Natural killer cell treated with Interleukin-12 subunit alpha and Interleukin-12 subunit beta and Interleukin-15 and Interleukin-18, amount 100 ng/mL, for 72 hours (primary cell): Measurements from ENCODE around the gene TERT. TPM values are rescaled to one million over a fixed set of nuclear protein-coding genes. Genes with fewer than 3 reads are reported as not detected.
A peak's percentile ranks its signal among the peaks of the same experiment; 100 is the strongest.

Source experiments
- ATAC-seq, 2 donors: fragments of 150-1000 bp; cut with Tn5 transposase in 1 of 2; sonication (Bioruptor Pico), chemical (Tn5 transposase) in 1 of 2; 2 replicates each; pipeline ENCODE4 v1.10.0; 2021
- DNase-seq: peaks from one replicate; pipeline ENCODE4 v3.0.0; 2022; ENCODE audit warnings: low spot score
- H3K27ac Mint-ChIP-seq, 2 donors: 1 replicate in 1 of 2; 2 replicates in 1 of 2; pipeline ENCODE4 v1.8.0; 2022; ENCODE audit warnings: mixed read lengths in 2 of 2, mild to moderate bottlenecking in 1 of 2, moderate library complexity in 1 of 2
- H3K27me3 Mint-ChIP-seq, 2 donors: 1 replicate in 1 of 2; 2 replicates in 1 of 2; pipeline ENCODE4 v1.8.0; 2022; ENCODE audit warnings: mixed read lengths in 2 of 2
- H3K36me3 Mint-ChIP-seq: one replicate; pipeline ENCODE4 v1.8.0; 2022; ENCODE audit warnings: mixed read lengths
- H3K4me1 Mint-ChIP-seq, 2 donors: 1 replicate in 1 of 2; 2 replicates in 1 of 2; pipeline ENCODE4 v1.8.0; 2022; ENCODE audit warnings: low read depth in 2 of 2, mixed read lengths in 2 of 2, mild to moderate bottlenecking in 1 of 2
- H3K4me3 Mint-ChIP-seq: one replicate; pipeline ENCODE4 v1.8.0; 2022; ENCODE audit warnings: mixed read lengths
- H3K9me3 Mint-ChIP-seq: 2 replicates; pipeline ENCODE4 v1.8.0; 2022; ENCODE audit warnings: mixed read lengths
- total RNA-seq, 2 donors: library from RNA; stranded (reverse); gene quantifications; one replicate each; pipeline ENCODE4 v1.2.3, GENCODE V29; 2022

TERT gene
- total RNA-seq, 2 donors from 2014 or later: 1.3 TPM; not detected in 1

DNA sequence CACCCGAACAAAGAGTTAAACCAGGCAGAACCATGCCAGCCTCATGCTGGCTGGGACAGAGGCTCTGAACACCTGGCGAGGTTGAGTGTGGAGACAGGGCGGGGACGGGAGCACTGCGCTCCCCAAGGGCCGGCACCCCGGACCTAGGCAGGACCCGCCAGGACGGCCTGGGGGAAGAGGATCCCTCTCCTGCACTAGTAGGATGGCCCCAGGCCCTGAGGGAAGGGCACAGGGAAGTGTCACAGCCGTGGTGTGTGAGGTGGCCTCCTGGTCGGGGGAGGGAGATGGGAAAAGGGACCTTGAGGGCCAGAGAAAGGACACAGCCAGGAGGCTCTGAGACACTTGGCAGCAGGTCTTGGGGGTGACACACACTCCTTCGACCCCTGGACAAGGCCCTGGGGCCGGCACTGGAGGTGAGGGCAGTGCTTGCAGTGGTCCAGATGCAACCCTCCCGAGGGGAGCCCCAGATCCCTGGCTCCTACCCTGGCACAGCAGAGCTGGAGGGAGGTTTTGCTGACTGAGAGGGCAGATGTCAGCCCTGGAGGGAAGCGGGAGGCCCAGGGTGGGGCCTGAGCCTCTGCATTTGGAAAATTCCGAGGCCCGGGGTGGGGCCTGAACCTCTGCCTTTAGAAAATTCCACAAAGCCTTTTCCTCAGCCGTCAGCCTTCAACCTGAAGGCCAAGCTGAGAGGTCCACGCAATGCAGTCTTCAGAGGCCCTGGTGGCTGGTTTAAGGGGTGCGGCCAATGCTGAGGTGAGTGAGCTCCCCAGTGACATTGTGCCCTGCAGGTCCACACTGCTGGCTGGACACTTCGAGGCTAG, 24.8 kb upstream of the TERT start:
- ATAC-seq: no peak
- peak; percentile 46 for DNase-seq
- Mint-ChIP-seq H3K36me3 (peaks cover 21% of the 10 kb centered on the region), H3K4me1 (peaks cover 24 to 29% of the 10 kb centered on the region in 2 donors), H3K4me3 (no peak overlapping the region), H3K9me3 (no peaks in the 10 kb centered on the region), H3K27ac (no peak overlapping the region), H3K27me3 (peaks cover 0 to 7% of the 10 kb centered on the region in 2 donors)

DNA sequence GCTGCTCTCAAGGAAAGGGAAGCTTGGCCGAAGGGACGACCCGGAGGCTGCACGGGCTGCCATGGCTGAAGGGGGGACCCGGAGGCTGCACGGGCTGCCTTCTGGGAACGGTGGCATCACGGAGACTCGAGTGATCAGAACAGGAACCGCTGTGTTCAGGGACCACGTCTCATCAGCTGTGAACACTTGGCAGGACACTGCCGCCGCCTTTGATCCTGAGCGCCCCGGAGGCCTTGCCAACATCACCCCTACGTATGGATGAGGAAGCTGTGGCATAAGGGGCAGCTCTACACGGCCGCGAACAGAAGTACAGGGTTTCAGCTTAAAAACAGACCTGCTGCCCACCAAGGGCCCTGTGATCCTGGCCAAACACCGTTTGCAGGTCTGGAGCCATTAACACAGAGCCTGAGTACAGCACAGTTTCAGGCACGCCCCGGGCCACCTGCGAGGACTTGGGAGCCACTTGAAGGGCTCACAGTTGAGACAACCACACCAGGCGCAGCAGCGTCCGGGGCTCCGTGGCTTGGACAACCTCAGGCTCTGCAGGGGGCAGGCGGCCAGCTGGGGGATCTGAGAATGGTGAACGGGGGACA, 23.9 kb upstream of the TERT start:
- Mint-ChIP-seq H3K27ac (no peak overlapping the region), H3K27me3 (peaks cover 0 to 7% of the 10 kb centered on the region in 2 donors), H3K4me1 (peaks cover 28 to 35% of the 10 kb centered on the region in 2 donors), H3K9me3 (no peaks in the 10 kb centered on the region), H3K4me3 (no peak overlapping the region), H3K36me3 (peaks cover 17% of the 10 kb centered on the region)
- DNase-seq (peak; percentile 55), ATAC-seq (no peak)

- ATAC-seq (no peak), DNase-seq (peak; percentile 50)
- Mint-ChIP-seq H3K4me3 (no peak overlapping the region), H3K36me3 (peaks cover 16% of the 10 kb centered on the region), H3K27me3 (peaks cover 0 to 7% of the 10 kb centered on the region in 2 donors), H3K27ac (peak overlapping the region in 1 of 2 donors; percentile 41), H3K4me1 (peaks cover 31 to 39% of the 10 kb centered on the region in 2 donors), H3K9me3 (no peaks in the 10 kb centered on the region)
Observed at GRCh38 chr5:1317921-1318565, 23.2 kb upstream of the TERT start.

GRCh38 chr5:1316588-1317340, 21.9 kb upstream of the TERT start:
- no peak for ATAC-seq
- H3K36me3 Mint-ChIP-seq: peaks cover 16% of the 10 kb centered on the region
- peaks cover 39 to 52% of the 10 kb centered on the region in 2 donors for H3K4me1 Mint-ChIP-seq
- H3K9me3 Mint-ChIP-seq: no peaks in the 10 kb centered on the region
- DNase-seq: peak; percentile 18
- H3K4me3 Mint-ChIP-seq: peak overlapping the region; percentile 84
- H3K27ac Mint-ChIP-seq: peak overlapping the region; percentile 41 to 66
- H3K27me3 Mint-ChIP-seq: peaks cover 0 to 10% of the 10 kb centered on the region in 2 donors

GRCh38 chr5:1315709-1316587, 21.1 kb upstream of the TERT start:
- Mint-ChIP-seq H3K36me3 (peaks cover 11% of the 10 kb centered on the region), H3K27ac (peak overlapping the region; percentile 41 to 66), H3K27me3 (peaks cover under 1 to 10% of the 10 kb centered on the region in 2 donors), H3K9me3 (no peaks in the 10 kb centered on the region), H3K4me1 (peaks cover 37 to 54% of the 10 kb centered on the region in 2 donors), H3K4me3 (peak overlapping the region; percentile 84)
- ATAC-seq (peak in 1 of 2 donors; percentile 52), DNase-seq (peak; percentile 59)

GRCh38 chr5:1315018-1315708, 20.3 kb upstream of the TERT start:
- H3K36me3 Mint-ChIP-seq: peaks cover 17% of the 10 kb centered on the region
- peaks cover 40 to 54% of the 10 kb centered on the region in 2 donors for H3K4me1 Mint-ChIP-seq
- H3K27ac Mint-ChIP-seq: no peak overlapping the region
- peaks cover 8 to 14% of the 10 kb centered on the region in 2 donors for H3K27me3 Mint-ChIP-seq
- DNase-seq (peak; percentile 42), ATAC-seq (no peak)
- H3K4me3 Mint-ChIP-seq: peak overlapping the region; percentile 84
- H3K9me3 Mint-ChIP-seq: peaks cover 2% of the 10 kb centered on the region

- peaks cover 2% of the 10 kb centered on the region for H3K9me3 Mint-ChIP-seq
- peaks cover 10 to 16% of the 10 kb centered on the region in 2 donors for H3K27me3 Mint-ChIP-seq
- ATAC-seq (no peak), DNase-seq (peak; percentile 56)
- no peak overlapping the region for H3K27ac Mint-ChIP-seq
- peak overlapping the region; percentile 84 for H3K4me3 Mint-ChIP-seq
- peaks cover 41 to 54% of the 10 kb centered on the region in 2 donors for H3K4me1 Mint-ChIP-seq
- H3K36me3 Mint-ChIP-seq: peaks cover 17% of the 10 kb centered on the region
Observed at GRCh38 chr5:1314564-1314982, 19.7 kb upstream of the TERT start.

DNA sequence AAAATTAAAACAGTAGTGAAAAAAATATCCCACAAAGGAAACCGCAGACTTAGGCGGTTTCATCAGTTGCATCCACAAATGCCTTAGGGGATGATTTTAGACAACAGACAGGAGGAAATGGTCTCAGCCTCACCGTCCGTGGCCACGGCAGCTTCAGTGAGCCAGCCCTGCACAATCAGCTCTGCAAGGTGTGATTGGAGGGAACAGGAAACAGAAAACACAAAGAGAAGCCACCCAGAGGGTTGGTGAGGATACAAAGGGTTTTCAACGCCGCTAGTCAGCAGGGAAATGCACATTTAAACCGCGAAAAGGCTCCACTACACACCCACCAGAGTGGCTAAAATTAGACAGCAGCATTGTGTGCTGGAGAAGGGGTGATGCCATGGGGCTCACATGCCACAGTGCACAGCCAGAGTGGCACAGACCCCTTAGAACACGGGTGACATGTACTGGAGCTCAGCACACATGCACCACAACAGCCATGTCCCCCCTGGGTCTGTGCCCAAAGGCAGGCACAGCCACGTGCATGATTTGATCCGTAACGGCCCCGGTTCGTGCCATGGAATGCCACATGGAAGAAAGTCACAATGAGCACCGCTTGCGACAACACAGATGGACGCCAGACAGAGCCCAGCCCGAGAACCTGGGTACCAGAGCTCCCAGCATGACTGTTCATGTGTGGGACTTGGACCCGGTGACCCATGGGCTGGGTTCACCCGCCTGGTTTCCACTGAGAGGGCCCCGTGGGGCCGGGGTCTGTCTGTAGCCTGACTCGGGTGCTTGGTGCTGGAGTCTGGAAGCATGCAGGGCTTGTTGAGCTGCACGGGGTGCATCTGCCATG, 18.3 kb upstream of the TERT start:
- Mint-ChIP-seq H3K27ac (peak overlapping the region; percentile 31 to 43), H3K9me3 (peaks cover 2% of the 10 kb centered on the region), H3K4me1 (peaks cover 41 to 54% of the 10 kb centered on the region in 2 donors), H3K27me3 (peaks cover 10 to 16% of the 10 kb centered on the region in 2 donors), H3K36me3 (peaks cover 17% of the 10 kb centered on the region), H3K4me3 (peak overlapping the region; percentile 58)
- ATAC-seq (peak; percentile 85 to 89), DNase-seq (peak; percentile 79)

DNA sequence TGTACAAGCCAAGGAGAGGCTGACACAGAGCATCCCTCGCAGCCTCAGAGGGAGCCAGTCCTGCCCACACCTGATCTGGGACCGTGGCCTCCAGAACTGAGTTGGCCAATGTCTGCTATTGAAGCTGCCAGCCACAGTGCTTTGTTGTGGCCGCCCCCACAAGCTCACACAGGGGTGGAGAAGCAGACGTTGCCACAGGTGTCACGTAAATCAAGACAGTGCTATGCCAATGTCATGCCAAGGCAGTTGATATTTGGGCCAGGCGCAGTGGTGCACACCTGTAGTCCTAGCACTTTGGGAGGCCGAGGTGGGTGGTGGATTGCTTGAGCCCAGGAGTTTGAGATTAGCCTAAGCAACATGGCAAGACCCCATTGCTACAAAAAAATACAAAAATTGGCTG, 17.3 kb upstream of the TERT start:
- no peak for ATAC-seq

DNA sequence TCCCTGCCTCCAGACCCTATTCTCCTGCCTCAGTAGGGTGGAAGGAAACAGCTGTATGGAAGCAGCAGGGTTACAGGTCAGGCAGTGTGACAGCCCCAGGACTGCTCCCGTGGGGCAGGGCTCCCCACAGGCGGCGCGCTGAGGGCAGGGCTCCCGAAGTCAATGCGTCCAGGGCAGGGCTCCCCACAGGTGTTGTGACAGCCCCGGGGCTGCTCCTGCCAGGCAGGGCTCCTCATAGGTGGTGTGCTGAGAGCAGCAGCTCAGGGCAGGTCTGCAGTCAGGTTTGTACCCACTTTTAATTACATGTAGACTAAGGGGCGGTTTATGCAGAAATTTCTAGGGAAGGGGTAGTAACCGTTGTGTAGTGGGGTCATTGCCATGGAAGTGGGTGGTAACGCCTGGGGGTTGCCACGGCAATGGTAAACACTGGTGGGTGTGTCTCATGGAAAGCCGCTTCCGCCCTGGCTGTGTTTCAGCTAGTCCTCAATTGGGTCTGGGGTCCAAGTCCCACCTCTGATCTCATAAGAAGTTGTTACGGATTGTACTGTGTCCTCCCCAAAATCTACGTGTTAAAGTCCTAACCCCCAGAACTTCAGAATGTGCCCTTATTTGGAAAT, 16.7 kb upstream of the TERT start:
- peaks cover 34 to 42% of the 10 kb centered on the region in 2 donors for H3K4me1 Mint-ChIP-seq
- no peak overlapping the region for H3K4me3 Mint-ChIP-seq
- peaks cover 10 to 11% of the 10 kb centered on the region in 2 donors for H3K27me3 Mint-ChIP-seq
- peaks cover 2% of the 10 kb centered on the region for H3K9me3 Mint-ChIP-seq
- H3K27ac Mint-ChIP-seq: peak overlapping the region; percentile 23 to 28
- peaks cover 7% of the 10 kb centered on the region for H3K36me3 Mint-ChIP-seq
- ATAC-seq (no peak), DNase-seq (peak; percentile 46)

More for the DNA sequence above, 17.3 kb upstream of the TERT start:
- DNase-seq: peak; percentile 56
- Mint-ChIP-seq H3K4me3 (peak overlapping the region; percentile 22), H3K27ac (peak overlapping the region; percentile 31 to 43), H3K4me1 (peaks cover 39 to 49% of the 10 kb centered on the region in 2 donors), H3K36me3 (peaks cover 12% of the 10 kb centered on the region), H3K27me3 (peaks cover 10 to 16% of the 10 kb centered on the region in 2 donors), H3K9me3 (peaks cover 2% of the 10 kb centered on the region)

DNA sequence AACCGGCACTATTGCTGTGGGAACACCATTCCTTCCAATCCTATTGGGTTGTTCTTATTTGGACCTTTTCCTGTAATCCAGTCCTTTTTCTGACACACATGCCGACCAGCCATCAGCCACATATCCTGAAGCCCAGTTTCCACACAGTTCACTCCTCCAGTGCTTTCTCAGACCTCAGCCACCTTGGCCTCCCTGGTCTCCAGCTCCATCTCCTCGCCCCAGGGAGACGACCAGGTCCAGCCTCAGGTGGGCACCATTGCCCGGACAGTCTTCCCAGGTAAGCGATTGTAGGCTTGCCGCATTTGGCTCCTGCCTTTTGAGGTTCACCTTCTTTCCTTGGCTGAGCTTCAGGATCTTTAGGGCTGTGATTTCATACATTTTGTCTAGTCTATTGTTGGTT, 15.2 kb upstream of the TERT start:
- H3K4me3 Mint-ChIP-seq: no peak overlapping the region
- H3K4me1 Mint-ChIP-seq: peaks cover 23 to 29% of the 10 kb centered on the region in 2 donors
- H3K36me3 Mint-ChIP-seq: peaks cover 7% of the 10 kb centered on the region
- H3K27ac Mint-ChIP-seq: peak overlapping the region in 1 of 2 donors; percentile 11
- ATAC-seq (no peak), DNase-seq (no peak)
- peaks cover 2% of the 10 kb centered on the region for H3K9me3 Mint-ChIP-seq
- peaks cover 9 to 10% of the 10 kb centered on the region in 2 donors for H3K27me3 Mint-ChIP-seq
